Neutrophil (primary cell): ENCODE measurements around the gene OXT.

Experiments used
- H3K27ac ChIP-seq: fragments of 200-600 bp; sonication (generic); 2 replicates; pipeline ENCODE4 v1.5.1; 2016; ENCODE audit warnings: mild to moderate bottlenecking, moderate library complexity
- H3K27me3 ChIP-seq: fragments of 200-600 bp; sonication (generic); 2 replicates; pipeline ENCODE4 v1.6.0; 2016; ENCODE audit warnings: mild to moderate bottlenecking
- H3K36me3 ChIP-seq: fragments of 200-600 bp; sonication (generic); 2 replicates; pipeline ENCODE4 v1.5.1; 2017
- H3K4me1 ChIP-seq, 2 experiments: fragments of 200-600 bp in 1 of 2; sonication (generic) in 1 of 2; 1 replicate in 1 of 2; 2 replicates in 1 of 2; pipeline versions ENCODE4 v1.5.1 to v1.6.1; 2013 to 2016; ENCODE audit warnings: low read depth in 1 of 2, low read length in 1 of 2, mild to moderate bottlenecking in 1 of 2, moderate library complexity in 1 of 2; ENCODE audit not compliant: control insufficient read depth in 1 of 2, insufficient read depth in 1 of 2
- H3K4me3 ChIP-seq, 2 experiments: fragments of 200-600 bp in 1 of 2; sonication (generic) in 1 of 2; 1 replicate in 1 of 2; 2 replicates in 1 of 2; pipeline ENCODE4 v1.5.1; 2013 to 2016; ENCODE audit warnings: low read depth in 1 of 2, low read length in 1 of 2, mild to moderate bottlenecking in 1 of 2, moderate library complexity in 1 of 2
- H3K9me3 ChIP-seq: fragments of 200-600 bp; sonication (generic); 2 replicates; pipeline ENCODE4 v1.5.1; 2016
- CTCF ChIP-seq: fragments of 200-600 bp; sonication (generic); IDR thresholded peaks from 2 replicates; pipeline ENCODE4 v1.5.1; 2016; ENCODE audit warnings: antibody characterized with exemption

OXT gene

GRCh38 chr20:3102575-3103368 is 31.4 kb downstream of the OXT start:
- Histone ChIP-seq H3K4me1 (peaks cover 27 to 33% of the 10 kb centered on the region in 2 experiments), H3K36me3 (no peaks in the 10 kb centered on the region), H3K27me3 (no peaks in the 10 kb centered on the region), H3K4me3 (peak overlapping the region in 1 of 2 experiments; percentile 34), H3K9me3 (no peaks in the 10 kb centered on the region), H3K27ac (peak overlapping the region; percentile 41)
- TF ChIP-seq CTCF, result no peak

- Histone ChIP-seq H3K4me1 (peaks cover 35 to 41% of the 10 kb centered on the region in 2 experiments), H3K27ac (no peak overlapping the region), H3K9me3 (no peaks in the 10 kb centered on the region), H3K4me3 (no peak overlapping the region), H3K27me3 (no peaks in the 10 kb centered on the region), H3K36me3 (no peaks in the 10 kb centered on the region)
- no peak for TF ChIP-seq CTCF
These were observed 32.1 kb downstream of the OXT start for GRCh38 chr20:3103369-3104032.

- Histone ChIP-seq H3K4me3 (no peak overlapping the region), H3K9me3 (no peaks in the 10 kb centered on the region), H3K4me1 (peaks cover 55 to 61% of the 10 kb centered on the region in 2 experiments), H3K36me3 (peaks cover 7% of the 10 kb centered on the region), H3K27ac (no peak overlapping the region), H3K27me3 (no peaks in the 10 kb centered on the region)
- TF ChIP-seq CTCF, result no peak
These were observed 34.1 kb downstream of the OXT start for GRCh38 chr20:3105256-3106137.

- Histone ChIP-seq H3K27me3 (no peaks in the 10 kb centered on the region), H3K27ac (no peak overlapping the region), H3K9me3 (no peaks in the 10 kb centered on the region), H3K4me3 (no peak overlapping the region), H3K4me1 (peaks cover 61 to 67% of the 10 kb centered on the region in 2 experiments), H3K36me3 (peaks cover 7% of the 10 kb centered on the region)
- no peak for TF ChIP-seq CTCF
These were observed 34.8 kb downstream of the OXT start for GRCh38 chr20:3106185-3106584.

- Histone ChIP-seq H3K36me3 (peaks cover 7% of the 10 kb centered on the region), H3K9me3 (no peaks in the 10 kb centered on the region), H3K27ac (peak overlapping the region; percentile 69), H3K27me3 (no peaks in the 10 kb centered on the region), H3K4me3 (no peak overlapping the region), H3K4me1 (peaks cover 64 to 69% of the 10 kb centered on the region in 2 experiments)
- TF ChIP-seq CTCF, result no peak
These were observed 35.4 kb downstream of the OXT start for GRCh38 chr20:3106658-3107463.
